GM23338 (cell line): Measurements from ENCODE around the gene AOPEP.

Experiments used
- CREB1 ChIP-seq: fragments of 250-450 bp; sonication (Bioruptor Pico); IDR thresholded peaks from 2 replicates; pipeline ENCODE4 v1.5.0; 2020; ENCODE audit warnings: low read depth, mild to moderate bottlenecking, moderate library complexity
- CTCF ChIP-seq, 2 experiments: fragments of 200-600 bp in 1 of 2; sonication (generic) in 1 of 2; conservative IDR thresholded peaks; 2 replicates each; pipeline versions ENCODE4 v1.5.1 to v1.6.1; 2016 to 2017; ENCODE audit warnings: antibody characterized with exemption in 2 of 2, low read depth in 2 of 2, mild to moderate bottlenecking in 2 of 2, moderate library complexity in 1 of 2
- ETS1 ChIP-seq: IDR thresholded peaks from 2 replicates; pipeline ENCODE4 v1.6.1; 2016; ENCODE audit warnings: antibody characterized with exemption
- EZH2 ChIP-seq: fragments of 200-600 bp; sonication (generic); IDR thresholded peaks from one replicate; pipeline ENCODE4 v1.8.0; 2017; ENCODE audit warnings: antibody characterized with exemption, mild to moderate bottlenecking, low read depth; ENCODE audit not compliant: unreplicated experiment
- EZH2phosphoT487 ChIP-seq: fragments of 200-600 bp; sonication (generic); IDR thresholded peaks from one replicate; pipeline ENCODE4 v1.8.1; 2018; ENCODE audit warnings: antibody characterized with exemption; ENCODE audit not compliant: unreplicated experiment
- JUNB ChIP-seq: IDR thresholded peaks from one replicate; pipeline ENCODE4 v1.6.1; 2016; ENCODE audit warnings: antibody characterized with exemption; ENCODE audit not compliant: unreplicated experiment
- NANOG ChIP-seq: IDR thresholded peaks from 2 replicates; pipeline ENCODE4 v1.6.1; 2016; ENCODE audit warnings: antibody characterized with exemption, borderline replicate concordance
- POLR2AphosphoS5 ChIP-seq: IDR thresholded peaks from 2 replicates; pipeline ENCODE4 v1.6.1; 2016; ENCODE audit warnings: antibody characterized with exemption, low read depth
- REST ChIP-seq: IDR thresholded peaks from one replicate; pipeline ENCODE4 v1.6.1; 2018; ENCODE audit warnings: antibody characterized with exemption; ENCODE audit not compliant: unreplicated experiment

GRCh38 chr9:94840738-94841137 lies 114.2 kb downstream of the AOPEP start:
- TF ChIP-seq CTCF (conservative IDR thresholded peaks at IDR 0.05; ENCODE audit: low read depth in 2 of 2) (no peak), EZH2 (no peak), POLR2AphosphoS5 (no peak), JUNB (no peak), REST (no peak), CREB1 (CRISPR knock-in tag) (no peak), EZH2phosphoT487 (no peak), NANOG (no peak), ETS1 (no peak)
